ENCODE measurements around the gene BMPR1A. TPM values are rescaled to one million over a fixed set of nuclear protein-coding genes. Genes with fewer than 3 reads are reported as not detected.

BMPR1A gene
- total and polyA plus RNA-seq, 2 of the 13 experiments (the other 11 are each of a cell fraction or from before 2014, with no cell fraction given): 17.8 to 44.2 TPM

- TF ChIP-seq SP1 (IDR thresholded peaks at IDR 0.05): no peak
- TF ChIP-seq SP1 (CRISPR knock-in tag; IDR thresholded peaks at IDR 0.05): no peak
- no peak for TF ChIP-seq TOPORS (CRISPR knock-in tag; IDR thresholded peaks at IDR 0.05)
- TF ChIP-seq, protein P1, sequence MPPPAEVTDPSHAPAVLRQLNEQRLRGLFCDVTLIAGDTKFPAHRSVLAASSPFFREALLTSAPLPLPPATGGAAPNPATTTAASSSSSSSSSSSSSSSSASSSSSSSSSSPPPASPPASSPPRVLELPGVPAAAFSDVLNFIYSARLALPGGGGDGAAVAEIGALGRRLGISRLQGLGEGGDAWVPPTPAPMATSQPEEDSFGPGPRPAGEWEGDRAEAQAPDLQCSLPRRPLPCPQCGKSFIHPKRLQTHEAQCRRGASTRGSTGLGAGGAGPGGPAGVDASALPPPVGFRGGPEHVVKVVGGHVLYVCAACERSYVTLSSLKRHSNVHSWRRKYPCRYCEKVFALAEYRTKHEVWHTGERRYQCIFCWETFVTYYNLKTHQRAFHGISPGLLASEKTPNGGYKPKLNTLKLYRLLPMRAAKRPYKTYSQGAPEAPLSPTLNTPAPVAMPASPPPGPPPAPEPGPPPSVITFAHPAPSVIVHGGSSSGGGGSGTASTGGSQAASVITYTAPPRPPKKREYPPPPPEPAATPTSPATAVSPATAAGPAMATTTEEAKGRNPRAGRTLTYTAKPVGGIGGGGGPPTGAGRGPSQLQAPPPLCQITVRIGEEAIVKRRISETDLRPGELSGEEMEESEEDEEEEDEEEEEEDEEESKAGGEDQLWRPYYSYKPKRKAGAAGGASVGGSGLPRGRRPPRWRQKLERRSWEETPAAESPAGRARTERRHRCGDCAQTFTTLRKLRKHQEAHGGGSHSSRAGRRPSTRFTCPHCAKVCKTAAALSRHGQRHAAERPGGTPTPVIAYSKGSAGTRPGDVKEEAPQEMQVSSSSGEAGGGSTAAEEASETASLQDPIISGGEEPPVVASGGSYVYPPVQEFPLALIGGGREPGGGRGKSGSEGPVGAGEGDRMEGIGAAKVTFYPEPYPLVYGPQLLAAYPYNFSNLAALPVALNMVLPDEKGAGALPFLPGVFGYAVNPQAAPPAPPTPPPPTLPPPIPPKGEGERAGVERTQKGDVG (CRISPR knock-in tag; IDR thresholded peaks at IDR 0.05; ENCODE audit: borderline replicate concordance): no peak
- TF ChIP-seq MIXL1 (CRISPR knock-in tag; IDR thresholded peaks at IDR 0.05): no peak
- TF ChIP-seq, protein P2, sequence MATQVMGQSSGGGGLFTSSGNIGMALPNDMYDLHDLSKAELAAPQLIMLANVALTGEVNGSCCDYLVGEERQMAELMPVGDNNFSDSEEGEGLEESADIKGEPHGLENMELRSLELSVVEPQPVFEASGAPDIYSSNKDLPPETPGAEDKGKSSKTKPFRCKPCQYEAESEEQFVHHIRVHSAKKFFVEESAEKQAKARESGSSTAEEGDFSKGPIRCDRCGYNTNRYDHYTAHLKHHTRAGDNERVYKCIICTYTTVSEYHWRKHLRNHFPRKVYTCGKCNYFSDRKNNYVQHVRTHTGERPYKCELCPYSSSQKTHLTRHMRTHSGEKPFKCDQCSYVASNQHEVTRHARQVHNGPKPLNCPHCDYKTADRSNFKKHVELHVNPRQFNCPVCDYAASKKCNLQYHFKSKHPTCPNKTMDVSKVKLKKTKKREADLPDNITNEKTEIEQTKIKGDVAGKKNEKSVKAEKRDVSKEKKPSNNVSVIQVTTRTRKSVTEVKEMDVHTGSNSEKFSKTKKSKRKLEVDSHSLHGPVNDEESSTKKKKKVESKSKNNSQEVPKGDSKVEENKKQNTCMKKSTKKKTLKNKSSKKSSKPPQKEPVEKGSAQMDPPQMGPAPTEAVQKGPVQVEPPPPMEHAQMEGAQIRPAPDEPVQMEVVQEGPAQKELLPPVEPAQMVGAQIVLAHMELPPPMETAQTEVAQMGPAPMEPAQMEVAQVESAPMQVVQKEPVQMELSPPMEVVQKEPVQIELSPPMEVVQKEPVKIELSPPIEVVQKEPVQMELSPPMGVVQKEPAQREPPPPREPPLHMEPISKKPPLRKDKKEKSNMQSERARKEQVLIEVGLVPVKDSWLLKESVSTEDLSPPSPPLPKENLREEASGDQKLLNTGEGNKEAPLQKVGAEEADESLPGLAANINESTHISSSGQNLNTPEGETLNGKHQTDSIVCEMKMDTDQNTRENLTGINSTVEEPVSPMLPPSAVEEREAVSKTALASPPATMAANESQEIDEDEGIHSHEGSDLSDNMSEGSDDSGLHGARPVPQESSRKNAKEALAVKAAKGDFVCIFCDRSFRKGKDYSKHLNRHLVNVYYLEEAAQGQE (IDR thresholded peaks at IDR 0.05; ENCODE audit: borderline replicate concordance in 1 of 2, low read depth in 1 of 2, low read length in 2 of 2): no peak
- TF ChIP-seq RBM39 (IDR thresholded peaks at IDR 0.05; ENCODE audit: low read depth, low read length, poor library complexity, severe bottlenecking): no peak
- TF ChIP-seq ZNF773 (CRISPR knock-in tag; IDR thresholded peaks at IDR 0.05; ENCODE audit: borderline replicate concordance): no peak
- 0 out of 2 replicates have a peak, but pooled peaks have one; percentile 52 for TF ChIP-seq PITX1 (CRISPR knock-in tag; IDR thresholded peaks at IDR 0.05)
- TF ChIP-seq ZMYM4 (CRISPR knock-in tag; IDR thresholded peaks at IDR 0.05): no peak
- no peak for TF ChIP-seq FOSL1 (CRISPR knock-in tag; IDR thresholded peaks at IDR 0.05; ENCODE audit: borderline replicate concordance)
- TF ChIP-seq ZNF704 (CRISPR knock-in tag; IDR thresholded peaks at IDR 0.05; ENCODE audit: borderline replicate concordance): no peak
- TF ChIP-seq SKI (IDR thresholded peaks at IDR 0.05; ENCODE audit: partially characterized antibody): peak; percentile 44
- TF ChIP-seq FOSL2 (CRISPR knock-in tag; IDR thresholded peaks at IDR 0.05): 0 out of 2 replicates have a peak, but pooled peaks have one; percentile 34
- TF ChIP-seq, protein P3, sequence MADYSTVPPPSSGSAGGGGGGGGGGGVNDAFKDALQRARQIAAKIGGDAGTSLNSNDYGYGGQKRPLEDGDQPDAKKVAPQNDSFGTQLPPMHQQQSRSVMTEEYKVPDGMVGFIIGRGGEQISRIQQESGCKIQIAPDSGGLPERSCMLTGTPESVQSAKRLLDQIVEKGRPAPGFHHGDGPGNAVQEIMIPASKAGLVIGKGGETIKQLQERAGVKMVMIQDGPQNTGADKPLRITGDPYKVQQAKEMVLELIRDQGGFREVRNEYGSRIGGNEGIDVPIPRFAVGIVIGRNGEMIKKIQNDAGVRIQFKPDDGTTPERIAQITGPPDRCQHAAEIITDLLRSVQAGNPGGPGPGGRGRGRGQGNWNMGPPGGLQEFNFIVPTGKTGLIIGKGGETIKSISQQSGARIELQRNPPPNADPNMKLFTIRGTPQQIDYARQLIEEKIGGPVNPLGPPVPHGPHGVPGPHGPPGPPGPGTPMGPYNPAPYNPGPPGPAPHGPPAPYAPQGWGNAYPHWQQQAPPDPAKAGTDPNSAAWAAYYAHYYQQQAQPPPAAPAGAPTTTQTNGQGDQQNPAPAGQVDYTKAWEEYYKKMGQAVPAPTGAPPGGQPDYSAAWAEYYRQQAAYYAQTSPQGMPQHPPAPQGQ (CRISPR knock-in tag; IDR thresholded peaks at IDR 0.05; ENCODE audit: borderline replicate concordance): no peak
- TF ChIP-seq RFX1 (IDR thresholded peaks at IDR 0.05): no peak
- peak; percentile 88 for TF ChIP-seq TEAD3 (CRISPR knock-in tag; optimal IDR thresholded peaks at IDR 0.05; ENCODE audit: borderline replicate concordance)
- no peak for TF ChIP-seq ZNF17 (CRISPR knock-in tag; IDR thresholded peaks at IDR 0.05)
- TF ChIP-seq ATF7-NPFF (CRISPR knock-in tag; IDR thresholded peaks at IDR 0.05; ENCODE audit: low read depth): no peak
Observed at GRCh38 chr10:86862786-86863483, 106.5 kb downstream of the BMPR1A start (continued).

Data from HepG2 (cell line).